GM23338 (cell line): ENCODE data around the gene CTNND2. TPM values are rescaled to one million over a fixed set of nuclear protein-coding genes. Genes with fewer than 3 reads are reported as not detected.
A peak's percentile ranks its signal among the peaks of the same experiment; 100 is the strongest.

Experiments used
- ATAC-seq: fragments of 200-7000 bp; cut with Tn5 transposase; 3 replicates; pipeline ENCODE4 v1.9.1; 2020
- DNase-seq: peaks from one replicate; pipeline ENCODE4 v3.0.0-alpha.2; 2015; ENCODE audit warnings: low spot score
- H2AFZ ChIP-seq: fragments of 200-600 bp; sonication (generic); 2 replicates; pipeline ENCODE4 v1.8.0; 2016; ENCODE audit warnings: antibody characterized with exemption, mild to moderate bottlenecking, moderate library complexity
- H3F3A ChIP-seq: fragments of 200-600 bp; sonication (generic); replicated peaks from 2 replicates; pipeline ENCODE4 v1.8.0; 2017; ENCODE audit warnings: antibody characterized with exemption, mixed run types, low read depth
- H3K27ac ChIP-seq: fragments of 200-600 bp; sonication (generic); 2 replicates; pipeline ENCODE4 v1.6.1; 2016; ENCODE audit warnings: low read depth
- H3K27me3 ChIP-seq: fragments of 200-600 bp; sonication (generic); 2 replicates; pipeline ENCODE4 v1.8.0; 2016; ENCODE audit warnings: mild to moderate bottlenecking, mixed run types, moderate library complexity; ENCODE audit not compliant: insufficient read depth
- H3K36me3 ChIP-seq: fragments of 200-600 bp; sonication (generic); 2 replicates; pipeline ENCODE4 v1.8.0; 2016; ENCODE audit warnings: mild to moderate bottlenecking; ENCODE audit not compliant: insufficient read depth
- H3K4me1 ChIP-seq: fragments of 200-600 bp; sonication (generic); 2 replicates; pipeline ENCODE4 v1.8.0; 2016; ENCODE audit warnings: mild to moderate bottlenecking, moderate library complexity; ENCODE audit not compliant: insufficient read depth
- H3K4me2 ChIP-seq: fragments of 200-600 bp; sonication (generic); 2 replicates; pipeline ENCODE4 v1.7.1; 2017; ENCODE audit warnings: mixed run types
- H3K4me3 ChIP-seq: fragments of 200-600 bp; sonication (generic); 2 replicates; pipeline ENCODE4 v1.6.1; 2016; ENCODE audit warnings: mixed run types
- H3K79me2 ChIP-seq: fragments of 200-600 bp; sonication (generic); replicated peaks from 2 replicates; pipeline ENCODE4 v1.8.0; 2017; ENCODE audit warnings: mild to moderate bottlenecking; ENCODE audit not compliant: insufficient read depth
- H3K9me2 ChIP-seq: fragments of 200-600 bp; sonication (generic); 2 replicates; pipeline ENCODE4 v1.8.0; 2017; ENCODE audit not compliant: insufficient read depth
- H4K20me1 ChIP-seq: fragments of 200-600 bp; sonication (generic); replicated peaks from 2 replicates; pipeline ENCODE4 v1.8.0; 2017; ENCODE audit warnings: mild to moderate bottlenecking; ENCODE audit not compliant: insufficient read depth
- H3K27ac Mint-ChIP-seq: 2 replicates; pipeline ENCODE4 v1.8.0; 2020; ENCODE audit warnings: inconsistent platforms, mild to moderate bottlenecking, moderate library complexity, mixed read lengths
- H3K27me3 Mint-ChIP-seq: 3 replicates; pipeline ENCODE4 v1.8.0; 2022; ENCODE audit warnings: low read depth, mild to moderate bottlenecking, moderate library complexity, mixed read lengths, inconsistent platforms; ENCODE audit not compliant: insufficient read depth, poor library complexity
- H3K36me3 Mint-ChIP-seq: 3 replicates; pipeline ENCODE4 v1.8.0; 2021; ENCODE audit warnings: low read depth, mild to moderate bottlenecking, inconsistent platforms, moderate library complexity, mixed read lengths
- H3K4me1 Mint-ChIP-seq: 3 replicates; pipeline ENCODE4 v1.8.0; 2020; ENCODE audit warnings: mild to moderate bottlenecking, inconsistent platforms, mixed read lengths
- H3K4me3 Mint-ChIP-seq: 3 replicates; pipeline ENCODE4 v1.8.0; 2021; ENCODE audit warnings: moderate library complexity, mild to moderate bottlenecking, inconsistent platforms, mixed read lengths
- H3K9me3 Mint-ChIP-seq: 3 replicates; pipeline ENCODE4 v1.8.0; 2020; ENCODE audit warnings: moderate library complexity, mild to moderate bottlenecking, inconsistent platforms, mixed read lengths
- CREB1 ChIP-seq: fragments of 250-450 bp; sonication (Bioruptor Pico); IDR thresholded peaks from 2 replicates; pipeline ENCODE4 v1.5.0; 2020; ENCODE audit warnings: low read depth, mild to moderate bottlenecking, moderate library complexity
- EZH2 ChIP-seq: fragments of 200-600 bp; sonication (generic); IDR thresholded peaks from one replicate; pipeline ENCODE4 v1.8.0; 2017; ENCODE audit warnings: antibody characterized with exemption, mild to moderate bottlenecking, low read depth; ENCODE audit not compliant: unreplicated experiment
- EZH2phosphoT487 ChIP-seq: fragments of 200-600 bp; sonication (generic); IDR thresholded peaks from one replicate; pipeline ENCODE4 v1.8.1; 2018; ENCODE audit warnings: antibody characterized with exemption; ENCODE audit not compliant: unreplicated experiment
- JUNB ChIP-seq: IDR thresholded peaks from one replicate; pipeline ENCODE4 v1.6.1; 2016; ENCODE audit warnings: antibody characterized with exemption; ENCODE audit not compliant: unreplicated experiment
- NANOG ChIP-seq: IDR thresholded peaks from 2 replicates; pipeline ENCODE4 v1.6.1; 2016; ENCODE audit warnings: antibody characterized with exemption, borderline replicate concordance
- POLR2AphosphoS5 ChIP-seq: IDR thresholded peaks from 2 replicates; pipeline ENCODE4 v1.6.1; 2016; ENCODE audit warnings: antibody characterized with exemption, low read depth
- STAT1 ChIP-seq: IDR thresholded peaks from one replicate; pipeline ENCODE4 v1.6.1; 2016; ENCODE audit warnings: antibody characterized with exemption; ENCODE audit not compliant: unreplicated experiment
- ZNF114 ChIP-seq: fragments of 250-450 bp; sonication (Bioruptor Pico); IDR thresholded peaks from 2 replicates; pipeline ENCODE4 v1.5.0; 2020; ENCODE audit warnings: mild to moderate bottlenecking, moderate library complexity
- ZNF331 ChIP-seq: fragments of 250-450 bp; sonication (Bioruptor Pico); IDR thresholded peaks from 2 replicates; pipeline ENCODE4 v1.5.0; 2020; ENCODE audit warnings: low read depth, mild to moderate bottlenecking, moderate library complexity
- polyA plus RNA-seq: library from polyadenylated mRNA; unstranded; fragments of >200 nt; fragmentation: Nextera tagmentation; extraction: Ambion mirVana; gene quantifications from 2 replicates; pipeline ENCODE4 v1.2.1, GENCODE V29; 2016
- total RNA-seq: library from RNA; depleted of rRNA; stranded (reverse); fragments of >200 nt; shearing (Covaris generic); gene quantifications from 2 replicates; pipeline ENCODE4 v1.2.3, GENCODE V29; 2014
- TF ChIP-seq, protein P1 (sequence below), 2 experiments: fragments of 200-600 bp in 1 of 2; sonication (generic) in 1 of 2; conservative IDR thresholded peaks; 2 replicates each; pipeline versions ENCODE4 v1.5.1 to v1.6.1; 2016 to 2017; ENCODE audit warnings: antibody characterized with exemption in 2 of 2, low read depth in 2 of 2, mild to moderate bottlenecking in 2 of 2, moderate library complexity in 1 of 2
- TF ChIP-seq, protein P2 (sequence below): fragments of 250-450 bp; sonication (Bioruptor Pico); IDR thresholded peaks from 2 replicates; pipeline ENCODE4 v1.5.0; 2020; ENCODE audit warnings: mild to moderate bottlenecking, moderate library complexity
- TF ChIP-seq, protein P3 (sequence below): IDR thresholded peaks from 2 replicates; pipeline ENCODE4 v1.6.1; 2016; ENCODE audit warnings: antibody characterized with exemption
- TF ChIP-seq, protein P4 (sequence below): IDR thresholded peaks from one replicate; pipeline ENCODE4 v1.6.1; 2018; ENCODE audit warnings: antibody characterized with exemption; ENCODE audit not compliant: unreplicated experiment

CTNND2 gene
- total and polyA plus RNA-seq, 2 experiments from 2014 or later = 5.1 to 7.0 TPM

DNA sequence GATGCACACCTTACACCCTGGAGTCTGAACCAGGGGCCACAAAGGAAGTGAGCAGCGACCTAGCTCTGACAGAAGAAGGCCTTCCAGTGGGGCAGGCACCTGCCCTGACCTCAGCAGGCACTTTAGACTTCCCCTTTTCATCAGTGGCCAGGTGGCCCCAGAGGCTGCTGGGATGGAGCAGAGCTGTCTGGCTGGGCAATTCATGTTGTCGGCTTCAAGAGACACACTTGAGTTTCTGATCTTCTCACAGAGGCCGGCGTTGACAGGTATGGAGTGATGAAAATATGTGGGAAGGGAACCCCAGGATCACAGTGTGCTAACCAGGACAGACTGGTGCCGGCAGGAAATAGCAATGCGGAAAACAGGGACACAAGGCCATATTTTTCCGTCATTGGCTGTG is 375.5 kb downstream of the CTNND2 start:
- H3K36me3 Mint-ChIP-seq = no peaks in the 10 kb centered on the region
- peak overlapping the region; percentile 46 for H3K27ac Mint-ChIP-seq
- Histone ChIP-seq H4K20me1 (no peaks in the 10 kb centered on the region), H3K4me3 (no peak overlapping the region), H3K27me3 (no peaks in the 10 kb centered on the region), H3K79me2 (no peaks in the 10 kb centered on the region), H3K36me3 (no peaks in the 10 kb centered on the region), H3K4me2 (0 out of 2 replicates have a peak overlapping the region, but pooled peaks have one; percentile 67), H3K9me2 (peaks cover 8% of the 10 kb centered on the region), H3K27ac (no peak overlapping the region), H2AFZ (no peak overlapping the region), H3K4me1 (peaks cover 40% of the 10 kb centered on the region), H3F3A (no peaks in the 10 kb centered on the region)
- H3K9me3 Mint-ChIP-seq = no peaks in the 10 kb centered on the region
- ATAC-seq (no peak), DNase-seq (no peak)
- no peak overlapping the region for H3K4me3 Mint-ChIP-seq
- H3K27me3 Mint-ChIP-seq = peaks cover 1% of the 10 kb centered on the region
- H3K4me1 Mint-ChIP-seq = peaks cover 61% of the 10 kb centered on the region
- TF ChIP-seq, protein P1, sequence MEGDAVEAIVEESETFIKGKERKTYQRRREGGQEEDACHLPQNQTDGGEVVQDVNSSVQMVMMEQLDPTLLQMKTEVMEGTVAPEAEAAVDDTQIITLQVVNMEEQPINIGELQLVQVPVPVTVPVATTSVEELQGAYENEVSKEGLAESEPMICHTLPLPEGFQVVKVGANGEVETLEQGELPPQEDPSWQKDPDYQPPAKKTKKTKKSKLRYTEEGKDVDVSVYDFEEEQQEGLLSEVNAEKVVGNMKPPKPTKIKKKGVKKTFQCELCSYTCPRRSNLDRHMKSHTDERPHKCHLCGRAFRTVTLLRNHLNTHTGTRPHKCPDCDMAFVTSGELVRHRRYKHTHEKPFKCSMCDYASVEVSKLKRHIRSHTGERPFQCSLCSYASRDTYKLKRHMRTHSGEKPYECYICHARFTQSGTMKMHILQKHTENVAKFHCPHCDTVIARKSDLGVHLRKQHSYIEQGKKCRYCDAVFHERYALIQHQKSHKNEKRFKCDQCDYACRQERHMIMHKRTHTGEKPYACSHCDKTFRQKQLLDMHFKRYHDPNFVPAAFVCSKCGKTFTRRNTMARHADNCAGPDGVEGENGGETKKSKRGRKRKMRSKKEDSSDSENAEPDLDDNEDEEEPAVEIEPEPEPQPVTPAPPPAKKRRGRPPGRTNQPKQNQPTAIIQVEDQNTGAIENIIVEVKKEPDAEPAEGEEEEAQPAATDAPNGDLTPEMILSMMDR (conservative IDR thresholded peaks at IDR 0.05; ENCODE audit: low read depth in 2 of 2) = no peak
- TF ChIP-seq EZH2 (no peak), ZNF331 (CRISPR knock-in tag) (no peak), NANOG (no peak), CREB1 (CRISPR knock-in tag) (no peak), EZH2phosphoT487 (no peak), ZNF114 (no peak), JUNB (no peak), POLR2AphosphoS5 (no peak), STAT1 (no peak)
- TF ChIP-seq, protein P2, sequence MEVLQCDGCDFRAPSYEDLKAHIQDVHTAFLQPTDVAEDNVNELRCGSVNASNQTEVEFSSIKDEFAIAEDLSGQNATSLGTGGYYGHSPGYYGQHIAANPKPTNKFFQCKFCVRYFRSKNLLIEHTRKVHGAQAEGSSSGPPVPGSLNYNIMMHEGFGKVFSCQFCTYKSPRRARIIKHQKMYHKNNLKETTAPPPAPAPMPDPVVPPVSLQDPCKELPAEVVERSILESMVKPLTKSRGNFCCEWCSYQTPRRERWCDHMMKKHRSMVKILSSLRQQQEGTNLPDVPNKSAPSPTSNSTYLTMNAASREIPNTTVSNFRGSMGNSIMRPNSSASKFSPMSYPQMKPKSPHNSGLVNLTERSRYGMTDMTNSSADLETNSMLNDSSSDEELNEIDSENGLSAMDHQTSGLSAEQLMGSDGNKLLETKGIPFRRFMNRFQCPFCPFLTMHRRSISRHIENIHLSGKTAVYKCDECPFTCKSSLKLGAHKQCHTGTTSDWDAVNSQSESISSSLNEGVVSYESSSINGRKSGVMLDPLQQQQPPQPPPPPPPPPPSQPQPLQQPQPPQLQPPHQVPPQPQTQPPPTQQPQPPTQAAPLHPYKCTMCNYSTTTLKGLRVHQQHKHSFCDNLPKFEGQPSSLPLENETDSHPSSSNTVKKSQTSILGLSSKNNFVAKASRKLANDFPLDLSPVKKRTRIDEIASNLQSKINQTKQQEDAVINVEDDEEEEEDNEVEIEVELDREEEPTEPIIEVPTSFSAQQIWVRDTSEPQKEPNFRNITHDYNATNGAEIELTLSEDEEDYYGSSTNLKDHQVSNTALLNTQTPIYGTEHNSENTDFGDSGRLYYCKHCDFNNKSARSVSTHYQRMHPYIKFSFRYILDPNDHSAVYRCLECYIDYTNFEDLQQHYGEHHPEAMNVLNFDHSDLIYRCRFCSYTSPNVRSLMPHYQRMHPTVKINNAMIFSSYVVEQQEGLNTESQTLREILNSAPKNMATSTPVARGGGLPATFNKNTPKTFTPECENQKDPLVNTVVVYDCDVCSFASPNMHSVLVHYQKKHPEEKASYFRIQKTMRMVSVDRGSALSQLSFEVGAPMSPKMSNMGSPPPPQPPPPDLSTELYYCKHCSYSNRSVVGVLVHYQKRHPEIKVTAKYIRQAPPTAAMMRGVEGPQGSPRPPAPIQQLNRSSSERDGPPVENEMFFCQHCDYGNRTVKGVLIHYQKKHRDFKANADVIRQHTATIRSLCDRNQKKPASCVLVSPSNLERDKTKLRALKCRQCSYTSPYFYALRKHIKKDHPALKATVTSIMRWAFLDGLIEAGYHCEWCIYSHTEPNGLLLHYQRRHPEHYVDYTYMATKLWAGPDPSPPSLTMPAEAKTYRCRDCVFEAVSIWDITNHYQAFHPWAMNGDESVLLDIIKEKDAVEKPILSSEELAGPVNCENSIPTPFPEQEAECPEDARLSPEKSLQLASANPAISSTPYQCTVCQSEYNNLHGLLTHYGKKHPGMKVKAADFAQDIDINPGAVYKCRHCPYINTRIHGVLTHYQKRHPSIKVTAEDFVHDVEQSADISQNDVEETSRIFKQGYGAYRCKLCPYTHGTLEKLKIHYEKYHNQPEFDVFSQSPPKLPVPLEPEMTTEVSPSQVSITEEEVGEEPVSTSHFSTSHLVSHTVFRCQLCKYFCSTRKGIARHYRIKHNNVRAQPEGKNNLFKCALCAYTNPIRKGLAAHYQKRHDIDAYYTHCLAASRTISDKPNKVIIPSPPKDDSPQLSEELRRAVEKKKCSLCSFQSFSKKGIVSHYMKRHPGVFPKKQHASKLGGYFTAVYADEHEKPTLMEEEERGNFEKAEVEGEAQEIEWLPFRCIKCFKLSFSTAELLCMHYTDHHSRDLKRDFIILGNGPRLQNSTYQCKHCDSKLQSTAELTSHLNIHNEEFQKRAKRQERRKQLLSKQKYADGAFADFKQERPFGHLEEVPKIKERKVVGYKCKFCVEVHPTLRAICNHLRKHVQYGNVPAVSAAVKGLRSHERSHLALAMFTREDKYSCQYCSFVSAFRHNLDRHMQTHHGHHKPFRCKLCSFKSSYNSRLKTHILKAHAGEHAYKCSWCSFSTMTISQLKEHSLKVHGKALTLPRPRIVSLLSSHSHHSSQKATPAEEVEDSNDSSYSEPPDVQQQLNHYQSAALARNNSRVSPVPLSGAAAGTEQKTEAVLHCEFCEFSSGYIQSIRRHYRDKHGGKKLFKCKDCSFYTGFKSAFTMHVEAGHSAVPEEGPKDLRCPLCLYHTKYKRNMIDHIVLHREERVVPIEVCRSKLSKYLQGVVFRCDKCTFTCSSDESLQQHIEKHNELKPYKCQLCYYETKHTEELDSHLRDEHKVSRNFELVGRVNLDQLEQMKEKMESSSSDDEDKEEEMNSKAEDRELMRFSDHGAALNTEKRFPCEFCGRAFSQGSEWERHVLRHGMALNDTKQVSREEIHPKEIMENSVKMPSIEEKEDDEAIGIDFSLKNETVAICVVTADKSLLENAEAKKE (CRISPR knock-in tag) = no peak
- TF ChIP-seq, protein P3, sequence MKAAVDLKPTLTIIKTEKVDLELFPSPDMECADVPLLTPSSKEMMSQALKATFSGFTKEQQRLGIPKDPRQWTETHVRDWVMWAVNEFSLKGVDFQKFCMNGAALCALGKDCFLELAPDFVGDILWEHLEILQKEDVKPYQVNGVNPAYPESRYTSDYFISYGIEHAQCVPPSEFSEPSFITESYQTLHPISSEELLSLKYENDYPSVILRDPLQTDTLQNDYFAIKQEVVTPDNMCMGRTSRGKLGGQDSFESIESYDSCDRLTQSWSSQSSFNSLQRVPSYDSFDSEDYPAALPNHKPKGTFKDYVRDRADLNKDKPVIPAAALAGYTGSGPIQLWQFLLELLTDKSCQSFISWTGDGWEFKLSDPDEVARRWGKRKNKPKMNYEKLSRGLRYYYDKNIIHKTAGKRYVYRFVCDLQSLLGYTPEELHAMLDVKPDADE = no peak
- TF ChIP-seq, protein P4, sequence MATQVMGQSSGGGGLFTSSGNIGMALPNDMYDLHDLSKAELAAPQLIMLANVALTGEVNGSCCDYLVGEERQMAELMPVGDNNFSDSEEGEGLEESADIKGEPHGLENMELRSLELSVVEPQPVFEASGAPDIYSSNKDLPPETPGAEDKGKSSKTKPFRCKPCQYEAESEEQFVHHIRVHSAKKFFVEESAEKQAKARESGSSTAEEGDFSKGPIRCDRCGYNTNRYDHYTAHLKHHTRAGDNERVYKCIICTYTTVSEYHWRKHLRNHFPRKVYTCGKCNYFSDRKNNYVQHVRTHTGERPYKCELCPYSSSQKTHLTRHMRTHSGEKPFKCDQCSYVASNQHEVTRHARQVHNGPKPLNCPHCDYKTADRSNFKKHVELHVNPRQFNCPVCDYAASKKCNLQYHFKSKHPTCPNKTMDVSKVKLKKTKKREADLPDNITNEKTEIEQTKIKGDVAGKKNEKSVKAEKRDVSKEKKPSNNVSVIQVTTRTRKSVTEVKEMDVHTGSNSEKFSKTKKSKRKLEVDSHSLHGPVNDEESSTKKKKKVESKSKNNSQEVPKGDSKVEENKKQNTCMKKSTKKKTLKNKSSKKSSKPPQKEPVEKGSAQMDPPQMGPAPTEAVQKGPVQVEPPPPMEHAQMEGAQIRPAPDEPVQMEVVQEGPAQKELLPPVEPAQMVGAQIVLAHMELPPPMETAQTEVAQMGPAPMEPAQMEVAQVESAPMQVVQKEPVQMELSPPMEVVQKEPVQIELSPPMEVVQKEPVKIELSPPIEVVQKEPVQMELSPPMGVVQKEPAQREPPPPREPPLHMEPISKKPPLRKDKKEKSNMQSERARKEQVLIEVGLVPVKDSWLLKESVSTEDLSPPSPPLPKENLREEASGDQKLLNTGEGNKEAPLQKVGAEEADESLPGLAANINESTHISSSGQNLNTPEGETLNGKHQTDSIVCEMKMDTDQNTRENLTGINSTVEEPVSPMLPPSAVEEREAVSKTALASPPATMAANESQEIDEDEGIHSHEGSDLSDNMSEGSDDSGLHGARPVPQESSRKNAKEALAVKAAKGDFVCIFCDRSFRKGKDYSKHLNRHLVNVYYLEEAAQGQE = no peak
